H1 (cell line): ENCODE measurements around the gene CEACAM21. TPM values are rescaled to one million over a fixed set of nuclear protein-coding genes. Genes with fewer than 3 reads are reported as not detected.
A peak's percentile ranks its signal among the peaks of the same experiment; 100 is the strongest.

Experiments
- CTCF ChIA-PET: fragments of 300-600 bp; sonication (Branson Sonifier 250); formaldehyde crosslinking; loops from one replicate; lab custom pipeline; 2021; ENCODE audit not compliant: partially characterized antibody; lab: Charles Lee
- POLR2A ChIA-PET: fragments of 300-600 bp; sonication (Branson Sonifier 250); formaldehyde crosslinking; loops from one replicate; lab custom pipeline; 2021; ENCODE audit warnings: inconsistent platforms; ENCODE audit not compliant: partially characterized antibody; lab: Charles Lee
- DNase-seq, 2 experiments: peaks; one replicate each; pipeline versions ENCODE4 v3.0.0 to v3.0.0-alpha.2; 2010 to 2022; ENCODE audit warnings: low spot score in 2 of 2, low read depth in 1 of 2, mixed read lengths in 1 of 2
- FAIRE-seq: peaks from 2 replicates; lab custom pipeline; 2011; peaks lifted over from hg19 to GRCh38; lab: Jason Lieb, UNC
- H2AFZ ChIP-seq: 2 replicates; pipeline ENCODE4 v1.8.1; 2012; ENCODE audit warnings: low read length, inconsistent platforms
- H2AK5ac ChIP-seq: 2 replicates; pipeline ENCODE4 v1.6.1; 2013; ENCODE audit warnings: low read depth, low read length
- H2BK120ac ChIP-seq: replicated peaks from 2 replicates; pipeline ENCODE3; 2013; ENCODE audit warnings: low read depth, low read length, inconsistent platforms
- H2BK12ac ChIP-seq: 2 replicates; pipeline ENCODE4 v1.6.1; 2013; ENCODE audit warnings: low read depth, low read length
- H2BK15ac ChIP-seq: 2 replicates; pipeline ENCODE4 v1.6.1; 2013; ENCODE audit warnings: low read length
- H2BK20ac ChIP-seq: 2 replicates; pipeline ENCODE4 v1.6.1; 2013; ENCODE audit warnings: low read length
- H2BK5ac ChIP-seq: 2 replicates; pipeline ENCODE4 v1.6.1; 2013; ENCODE audit warnings: low read depth, low read length
- H3K14ac ChIP-seq: 2 replicates; pipeline ENCODE4 v1.6.1; 2013; ENCODE audit warnings: inconsistent platforms; ENCODE audit not compliant: insufficient read length
- H3K18ac ChIP-seq: 2 replicates; pipeline ENCODE4 v1.6.1; 2013; ENCODE audit warnings: low read length; ENCODE audit errors: extremely low read depth
- H3K23ac ChIP-seq: 2 replicates; pipeline ENCODE4 v1.6.1; 2013; ENCODE audit warnings: inconsistent platforms; ENCODE audit not compliant: insufficient read length
- H3K23me2 ChIP-seq: 2 replicates; pipeline ENCODE4 v1.6.1; 2013; ENCODE audit warnings: low read depth, low read length
- H3K27ac ChIP-seq: 2 replicates; pipeline ENCODE4 v1.6.1; 2011; ENCODE audit warnings: low read depth, low read length, inconsistent platforms
- H3K27me3 ChIP-seq, 4 experiments: replicated peaks in 1 of 4; 1 replicate in 1 of 4; 2 replicates in 3 of 4; pipeline versions ENCODE4 v1.6.1 to v1.8.1; 2011 to 2013; ENCODE audit warnings: low read length in 3 of 4, mild to moderate bottlenecking in 3 of 4, inconsistent platforms in 2 of 4, mixed read lengths in 2 of 4, moderate library complexity in 1 of 4; ENCODE audit not compliant: control insufficient read depth in 3 of 4, insufficient read depth in 3 of 4; ENCODE audit errors: extremely low read depth in 1 of 4
- H3K36me3 ChIP-seq, 4 experiments: 2 replicates each; pipeline versions ENCODE4 v1.6.1 to v1.8.1; 2011 to 2013; ENCODE audit warnings: mild to moderate bottlenecking in 4 of 4, low read length in 3 of 4, moderate library complexity in 2 of 4, control low read depth in 1 of 4, inconsistent platforms in 1 of 4; ENCODE audit not compliant: insufficient read depth in 4 of 4, control insufficient read depth in 2 of 4
- H3K4ac ChIP-seq: replicated peaks from 2 replicates; pipeline ENCODE3; 2013; ENCODE audit warnings: low read length, low read depth, mixed read lengths, inconsistent platforms; ENCODE audit not compliant: insufficient read length
- H3K4me1 ChIP-seq, 4 experiments: replicated peaks in 1 of 4; 1 replicate in 1 of 4; 2 replicates in 3 of 4; pipeline versions ENCODE4 v1.6.1 to v1.8.1; 2011 to 2013; ENCODE audit warnings: low read length in 3 of 4, inconsistent platforms in 2 of 4, mixed read lengths in 1 of 4; ENCODE audit not compliant: insufficient read depth in 4 of 4, control insufficient read depth in 3 of 4
- H3K4me2 ChIP-seq, 2 experiments: 2 replicates each; pipeline versions ENCODE4 v1.6.1 to v1.8.1; 2011 to 2013; ENCODE audit warnings: low read depth in 2 of 2, low read length in 2 of 2, control low read depth in 1 of 2, inconsistent platforms in 1 of 2, mild to moderate bottlenecking in 1 of 2; ENCODE audit not compliant: insufficient read depth in 1 of 2
- H3K4me3 ChIP-seq, 4 experiments: fragments of 200-600, 300-600 bp in 1 of 4; sonication (generic), shearing (Covaris generic), sonication (Bioruptor Twin) in 1 of 4; 2 replicates each; pipeline versions ENCODE4 v1.5.1 to v1.8.1; 2011 to 2016; ENCODE audit warnings: low read length in 4 of 4, low read depth in 3 of 4, control low read depth in 2 of 4, inconsistent platforms in 2 of 4, mild to moderate bottlenecking in 2 of 4, mixed read lengths in 1 of 4, moderate library complexity in 1 of 4; ENCODE audit not compliant: insufficient read depth in 2 of 4; ENCODE audit errors: extremely low read depth in 1 of 4
- H3K56ac ChIP-seq: replicated peaks from 2 replicates; pipeline ENCODE3; 2013; ENCODE audit warnings: low read depth, mild to moderate bottlenecking, mixed read lengths, low read length, inconsistent platforms; ENCODE audit not compliant: insufficient read length
- H3K79me1 ChIP-seq: 2 replicates; pipeline ENCODE4 v1.6.1; 2013; ENCODE audit warnings: low read depth, low read length, control low read depth
- H3K79me2 ChIP-seq, 2 experiments: 2 replicates each; pipeline versions ENCODE4 v1.6.1 to v1.8.1; 2012 to 2013; ENCODE audit warnings: low read length in 2 of 2, mild to moderate bottlenecking in 2 of 2, inconsistent platforms in 1 of 2; ENCODE audit not compliant: insufficient read depth in 2 of 2, control insufficient read depth in 1 of 2
- H3K9ac ChIP-seq, 4 experiments: replicated peaks in 1 of 4; 1 replicate in 1 of 4; 2 replicates in 3 of 4; pipeline versions ENCODE4 v1.6.1 to v1.8.1; 2011 to 2013; ENCODE audit warnings: low read depth in 3 of 4, low read length in 3 of 4, control low read depth in 2 of 4, mild to moderate bottlenecking in 2 of 4, moderate library complexity in 2 of 4, inconsistent platforms in 1 of 4; ENCODE audit errors: extremely low read depth in 1 of 4
- H3K9me3 ChIP-seq, 2 experiments: 2 replicates each; pipeline versions ENCODE4 v1.6.1 to v1.8.1; 2012 to 2013; ENCODE audit warnings: mild to moderate bottlenecking in 2 of 2, moderate library complexity in 2 of 2, control low read depth in 1 of 2, inconsistent platforms in 1 of 2, low read depth in 1 of 2, low read length in 1 of 2, mixed read lengths in 1 of 2; ENCODE audit not compliant: insufficient read depth in 2 of 2
- H4K20me1 ChIP-seq, 2 experiments: replicated peaks in 1 of 2; 2 replicates each; pipeline versions ENCODE3 to v1.8.1; 2011 to 2013; ENCODE audit warnings: inconsistent platforms in 2 of 2, low read length in 2 of 2, mild to moderate bottlenecking in 1 of 2; ENCODE audit not compliant: insufficient read depth in 2 of 2, control insufficient read depth in 1 of 2
- H4K5ac ChIP-seq: 2 replicates; pipeline ENCODE4 v1.6.1; 2013; ENCODE audit warnings: low read length, low read depth, mixed read lengths, inconsistent platforms; ENCODE audit not compliant: insufficient read length
- H4K8ac ChIP-seq: 2 replicates; pipeline ENCODE4 v1.8.0; 2013; ENCODE audit warnings: mild to moderate bottlenecking, moderate library complexity, low read length, inconsistent platforms; ENCODE audit not compliant: insufficient read depth; ENCODE audit errors: extremely low read depth
- H4K91ac ChIP-seq: replicated peaks from 2 replicates; pipeline ENCODE3; 2013; ENCODE audit warnings: low read length, mixed read lengths, inconsistent platforms; ENCODE audit not compliant: insufficient read length
- POLR2A ChIP-seq, 2 experiments: IDR thresholded peaks; 1 replicate in 1 of 2; 2 replicates in 1 of 2; pipeline ENCODE4 v1.6.1; 2011; ENCODE audit warnings: low read depth in 2 of 2, low read length in 2 of 2, mild to moderate bottlenecking in 2 of 2; ENCODE audit errors: control extremely low read depth in 1 of 2
- WGBS, 2 experiments: shearing (Covaris generic) in 1 of 2; methylation state at CpG; one replicate each; pipeline versions ENCODE4 v1.1.6 to v1.1.7; 2013 to 2015; ENCODE audit warnings: low lambda C conversion rate in 2 of 2, mixed read lengths in 2 of 2, inconsistent platforms in 1 of 2, low coverage in 1 of 2, missing lambda C conversion rate in 1 of 2; ENCODE audit not compliant: insufficient replicate concordance in 2 of 2, insufficient coverage in 1 of 2, insufficient read length in 1 of 2; ENCODE audit errors: extremely low coverage in 1 of 2, missing lambda C conversion rate in 1 of 2; 5-methylcytosine and 5-hydroxymethylcytosine counted together
- polyA plus RNA-seq, 7 experiments: library from polyadenylated mRNA; depleted of rRNA in 3 of 7; stranded (reverse) in 5 of 7; unstranded in 2 of 7; fragments of >200 nt in 5 of 7; fragments of 200-250 nt in 2 of 7; gene quantifications; 1 replicate in 5 of 7; 2 replicates in 1 of 7; 4 replicates in 1 of 7; pipeline versions ENCODE4 v1.2.1 to v1.2.3, GENCODE V29; 2011 to 2013; ENCODE audit warnings: missing spikeins in 2 of 7, mixed read lengths in 2 of 7
- total RNA-seq: library from RNA; stranded (reverse); fragmentation: NEBNext Ultra II Directional; extraction: Animal tissue kit (Norgen Biotek cat#: 25700); gene quantifications from 2 replicates; pipeline ENCODE4 v1.2.1, GENCODE V29; 2021

CEACAM21 gene
- total and polyA plus RNA-seq, 2 of the 8 experiments (the other 6 are each of a cell fraction or from before 2014, with no cell fraction given), result not detected

GRCh38 chr19:41548954-41549688 is 26.8 kb upstream of the CEACAM21 start:
- WGBS, 2 experiments, result 37% methylated on average over 9 of the region's 9 CpGs; no CpG with 5 or more reads in 1 of the 2 experiments
- Histone ChIP-seq H3K56ac (no peak overlapping the region), H2BK20ac (no peak overlapping the region), H3K79me2 (no peaks in the 10 kb centered on the region), H3K23me2 (peaks cover 4% of the 10 kb centered on the region; the same call in 1 of the 2 replicates), H4K8ac (no peak overlapping the region), H3K18ac (no peak overlapping the region; the same call in 1 of the 2 replicates), H2BK15ac (0 out of 2 replicates have a peak overlapping the region, but pooled peaks have one; percentile 81), H4K5ac (no peak overlapping the region), H3K4me1 (peaks cover 0 to 5% (median 0%) of the 10 kb centered on the region in 4 experiments; a peak in 1 of 7 replicates), H4K20me1 (no peaks in the 10 kb centered on the region), H2AFZ (peak overlapping the region; percentile 57; the same call in 1 of the 2 replicates), H3K79me1 (no peaks in the 10 kb centered on the region), H3K4me2 (peak overlapping the region; percentile 39 to 91), H3K36me3 (no peaks in the 10 kb centered on the region), H2BK5ac (peak overlapping the region; percentile 49; the same call in 1 of the 2 replicates), H3K23ac (no peak overlapping the region), H3K27me3 (no peaks in the 10 kb centered on the region), H4K91ac (no peak overlapping the region), H2BK12ac (peak overlapping the region; percentile 29; the same call in 1 of the 2 replicates), H3K27ac (no peak overlapping the region), H3K9ac (no peak overlapping the region), H3K4me3 (peak overlapping the region in 2 of 4 experiments; percentile 5 to 36; a peak in 4 of 8 replicates), H2BK120ac (no peak overlapping the region), H3K9me3 (peaks cover 4 to 22% of the 10 kb centered on the region in 2 experiments; a peak in 2 of 4 replicates), H3K14ac (no peak overlapping the region), H2AK5ac (no peak overlapping the region), H3K4ac (no peak overlapping the region)
- ChIA-PET POLR2A (interaction anchor here (0.6 kb wide), 1 partner anchor 1961 kb away, joined by 3 read pairs; no protein-coding TSS in a partner anchor), CTCF (interaction anchor here (0.6 to 4.8 kb wide), 12 partner anchors 9 to 825 kb away, joined by 3 to 34 read pairs (median 4); no protein-coding TSS in a partner anchor)
- DNase-seq (no peak), FAIRE-seq (no peak)
- TF ChIP-seq POLR2A (IDR thresholded peaks at IDR 0.05; ENCODE audit: control extremely low read depth in 1 of 2, low read depth in 2 of 2, low read length in 2 of 2), result no peak
